Measurements from ENCODE around the gene KLF1. TPM values are rescaled to one million over a fixed set of nuclear protein-coding genes. Genes with fewer than 3 reads are reported as not detected.

The KLF1 gene
- total and polyA plus RNA-seq, 10 donors = 0.13 to 13.0 (median 0.67) TPM; not detected in 1

Small RNA genes lying within 50 kb of the gene (microRNA-seq; reads per million reads assigned to microRNA genes)
- gene MIR5695 (0 to 0.70 (median 0.36) reads per million in 3 donors), gene MIR6794 (0 to 0.35 (median 0) reads per million in 3 donors)

Small RNA genes lying within 50 kb of the gene (small RNA-seq; reads per million reads assigned to genes)
- gene MIR5695 (0 to 0.23 (median 0.07) reads per million in 4 donors), gene MIR6794 (0 reads per million in 4 donors)

Other genes with a start within 250 kb of the KLF1 start
- 100 to 1,000 TPM; 145 to 288 (median 218) TPM for gene MAN2B1, start 220.5 kb downstream of the KLF1 start, total RNA-seq
- 100 to 1,000 TPM in 1 of 3 donors, 10 to 100 TPM in 2; 50.6 to 122 (median 83.3) TPM for gene MAN2B1, start 220.5 kb downstream of the KLF1 start, polyA plus RNA-seq
- gene WDR83, start 220.4 kb downstream of the KLF1 start, total RNA-seq = 10 to 100 TPM in 6 of 7 donors, 1 to 10 TPM in 1; 6.4 to 15.7 (median 12.9) TPM
- 10 to 100 TPM; 17.0 to 19.5 (median 19.0) TPM for gene WDR83, start 220.4 kb downstream of the KLF1 start, polyA plus RNA-seq
- gene DHPS, start 205.3 kb downstream of the KLF1 start, total RNA-seq = 100 to 1,000 TPM in 3 of 7 donors, 10 to 100 TPM in 4; 86.8 to 158 (median 96.0) TPM
- 10 to 100 TPM; 55.1 to 76.6 (median 59.3) TPM for gene DHPS, start 205.3 kb downstream of the KLF1 start, polyA plus RNA-seq
- gene GNG14, start 199.2 kb downstream of the KLF1 start, total RNA-seq = not detected
- gene GNG14, start 199.2 kb downstream of the KLF1 start, polyA plus RNA-seq = not detected
- 1 to 10 TPM; 1.7 to 5.3 (median 3.8) TPM for gene FBXW9, start 190.6 kb downstream of the KLF1 start, total RNA-seq
- gene FBXW9, start 190.6 kb downstream of the KLF1 start, polyA plus RNA-seq = 1 to 10 TPM; 4.8 to 7.4 (median 5.2) TPM
- gene TNPO2, start 163.3 kb downstream of the KLF1 start, total RNA-seq = 10 to 100 TPM; 47.5 to 83.6 (median 61.5) TPM
- gene TNPO2, start 163.3 kb downstream of the KLF1 start, polyA plus RNA-seq = 10 to 100 TPM; 15.8 to 30.4 (median 22.9) TPM
- gene TRIR, start 152.5 kb downstream of the KLF1 start, total RNA-seq = 100 to 1,000 TPM; 127 to 225 (median 150) TPM
- gene TRIR, start 152.5 kb downstream of the KLF1 start, polyA plus RNA-seq = 100 to 1,000 TPM; 346 to 403 (median 386) TPM
- gene GET3, start 149.7 kb downstream of the KLF1 start, total RNA-seq = 10 to 100 TPM; 32.7 to 50.7 (median 38.4) TPM
- 10 to 100 TPM; 35.4 to 68.0 (median 52.8) TPM for gene GET3, start 149.7 kb downstream of the KLF1 start, polyA plus RNA-seq
- not detected for gene BEST2, start 135.4 kb downstream of the KLF1 start, total RNA-seq
- gene BEST2, start 135.4 kb downstream of the KLF1 start, polyA plus RNA-seq = not detected
- gene HOOK2, start 111.6 kb downstream of the KLF1 start, total RNA-seq = 10 to 100 TPM; 14.8 to 27.4 (median 25.2) TPM
- 10 to 100 TPM in 2 of 3 donors, 1 to 10 TPM in 1; 7.1 to 24.3 (median 20.5) TPM for gene HOOK2, start 111.6 kb downstream of the KLF1 start, polyA plus RNA-seq
- 100 to 1,000 TPM; 102 to 363 (median 189) TPM for gene JUNB, start 95.7 kb downstream of the KLF1 start, total RNA-seq
- 100 to 1,000 TPM in 1 of 3 donors, 10 to 100 TPM in 2; 57.5 to 118 (median 64.0) TPM for gene JUNB, start 95.7 kb downstream of the KLF1 start, polyA plus RNA-seq
- 100 to 1,000 TPM in 6 of 7 donors, 10 to 100 TPM in 1; 97.9 to 203 (median 140) TPM for gene PRDX2, start 85.4 kb downstream of the KLF1 start, total RNA-seq
- 100 to 1,000 TPM in 2 of 3 donors, 10 to 100 TPM in 1; 78.3 to 123 (median 108) TPM for gene PRDX2, start 85.4 kb downstream of the KLF1 start, polyA plus RNA-seq
- 1 to 10 TPM in 4 of 7 donors, not detected in 3; 1.1 to 4.8 (median 3.4) TPM for gene THSD8, start 85.1 kb downstream of the KLF1 start, total RNA-seq
- gene THSD8, start 85.1 kb downstream of the KLF1 start, polyA plus RNA-seq = 1 to 10 TPM; 5.2 to 9.1 (median 5.7) TPM
- 10 to 100 TPM in 6 of 7 donors, 1 to 10 TPM in 1; 9.8 to 15.9 (median 11.7) TPM for gene RNASEH2A, start 80.6 kb downstream of the KLF1 start, total RNA-seq
- gene RNASEH2A, start 80.6 kb downstream of the KLF1 start, polyA plus RNA-seq = 10 to 100 TPM in 2 of 3 donors, 1 to 10 TPM in 1; 4.4 to 12.2 (median 11.4) TPM
- gene RTBDN, start 52.6 kb downstream of the KLF1 start, total RNA-seq = not detected
- gene RTBDN, start 52.6 kb downstream of the KLF1 start, polyA plus RNA-seq = not detected
- gene MAST1, start 48.7 kb downstream of the KLF1 start, total RNA-seq = under 1 TPM in 6 of 7 donors, not detected in 1; 0.23 to 0.65 (median 0.33) TPM
- gene MAST1, start 48.7 kb downstream of the KLF1 start, polyA plus RNA-seq = under 1 TPM in 2 of 3 donors, not detected in 1; 0.12 to 0.32 TPM
- gene DNASE2, start 5.8 kb downstream of the KLF1 start, total RNA-seq = 10 to 100 TPM; 20.4 to 36.1 (median 24.4) TPM
- gene DNASE2, start 5.8 kb downstream of the KLF1 start, polyA plus RNA-seq = 10 to 100 TPM; 19.5 to 33.9 (median 28.1) TPM
- gene GCDH, start 4.0 kb upstream of the KLF1 start, total RNA-seq = 10 to 100 TPM; 19.0 to 48.4 (median 29.3) TPM
- gene GCDH, start 4.0 kb upstream of the KLF1 start, polyA plus RNA-seq = 10 to 100 TPM; 16.3 to 29.4 (median 20.1) TPM
- gene SYCE2, start 32.1 kb upstream of the KLF1 start, total RNA-seq = under 1 TPM in 1 of 7 donors, not detected in 6; 0.74 TPM
- under 1 TPM; 0.29 to 0.85 (median 0.30) TPM for gene SYCE2, start 32.1 kb upstream of the KLF1 start, polyA plus RNA-seq
- gene FARSA, start 46.5 kb upstream of the KLF1 start, total RNA-seq = 10 to 100 TPM; 32.8 to 49.9 (median 42.2) TPM
- gene FARSA, start 46.5 kb upstream of the KLF1 start, polyA plus RNA-seq = 10 to 100 TPM; 25.1 to 55.4 (median 36.3) TPM
- 100 to 1,000 TPM; 306 to 828 (median 571) TPM for gene CALR, start 51.4 kb upstream of the KLF1 start, total RNA-seq
- 100 to 1,000 TPM; 150 to 194 (median 193) TPM for gene CALR, start 51.4 kb upstream of the KLF1 start, polyA plus RNA-seq
- gene RAD23A, start 58.7 kb upstream of the KLF1 start, total RNA-seq = 100 to 1,000 TPM in 1 of 7 donors, 10 to 100 TPM in 6; 80.4 to 109 (median 90.8) TPM
- 100 to 1,000 TPM in 2 of 3 donors, 10 to 100 TPM in 1; 88.6 to 134 (median 115) TPM for gene RAD23A, start 58.7 kb upstream of the KLF1 start, polyA plus RNA-seq
- gene GADD45GIP1, start 70.0 kb upstream of the KLF1 start, total RNA-seq = 10 to 100 TPM; 12.8 to 33.4 (median 15.8) TPM
- 10 to 100 TPM; 39.7 to 47.9 (median 40.8) TPM for gene GADD45GIP1, start 70.0 kb upstream of the KLF1 start, polyA plus RNA-seq
- not detected for gene DAND5, start 82.4 kb upstream of the KLF1 start, total RNA-seq
- gene DAND5, start 82.4 kb upstream of the KLF1 start, polyA plus RNA-seq = not detected
- 10 to 100 TPM; 12.3 to 41.4 (median 26.7) TPM for gene NFIX, start 108.3 kb upstream of the KLF1 start, total RNA-seq
- gene NFIX, start 108.3 kb upstream of the KLF1 start, polyA plus RNA-seq = 1 to 10 TPM; 1.1 to 7.7 (median 1.5) TPM
- 10 to 100 TPM; 35.5 to 69.4 (median 50.0) TPM for gene LYL1, start 215.7 kb upstream of the KLF1 start, total RNA-seq
- 10 to 100 TPM; 63.7 to 86.9 (median 68.0) TPM for gene LYL1, start 215.7 kb upstream of the KLF1 start, polyA plus RNA-seq
- 10 to 100 TPM; 27.7 to 72.8 (median 37.5) TPM for gene TRMT1, start 229.5 kb upstream of the KLF1 start, total RNA-seq
- 100 to 1,000 TPM in 2 of 3 donors, 10 to 100 TPM in 1; 76.2 to 109 (median 107) TPM for gene TRMT1, start 229.5 kb upstream of the KLF1 start, polyA plus RNA-seq
- gene NACC1, start 231.1 kb upstream of the KLF1 start, total RNA-seq = 10 to 100 TPM; 22.0 to 47.0 (median 37.7) TPM
- 10 to 100 TPM in 1 of 3 donors, 1 to 10 TPM in 2; 5.5 to 32.8 (median 7.1) TPM for gene NACC1, start 231.1 kb upstream of the KLF1 start, polyA plus RNA-seq